Ovary (tissue), 9 donors: ENCODE results near the gene CBX2. TPM values are rescaled to one million over a fixed set of nuclear protein-coding genes. Genes with fewer than 3 reads are reported as not detected.

Experiments
- DNase-seq, 5 donors: peaks; one replicate each; pipeline ENCODE4 v3.0.0-alpha.2; 2019 to 2020
- H3K27ac ChIP-seq, 2 donors: fragments of 200-600 bp; one replicate each; pipeline versions ENCODE4 v1.5.1 to v1.8.0; 2019 to 2022
- H3K27me3 ChIP-seq: fragments of 200-600 bp; one replicate; pipeline ENCODE4 v1.8.0; 2022
- H3K36me3 ChIP-seq: fragments of 200-600 bp; sonication (generic); one replicate; pipeline ENCODE4 v1.5.1; 2019
- H3K4me1 ChIP-seq: one replicate; pipeline ENCODE4 v1.8.1; 2013; ENCODE audit warnings: mild to moderate bottlenecking, moderate library complexity; ENCODE audit not compliant: insufficient read depth
- H3K4me3 ChIP-seq: fragments of 200-600 bp; sonication (generic); one replicate; pipeline ENCODE4 v1.5.1; 2017
- H3K9me3 ChIP-seq, 2 donors: fragments of 200-600 bp in 1 of 2; sonication (generic) in 1 of 2; one replicate each; pipeline versions ENCODE4 v1.5.1 to v1.8.1; 2013 to 2019; ENCODE audit warnings: mild to moderate bottlenecking in 1 of 2, moderate library complexity in 1 of 2
- CTCF ChIP-seq, 3 donors: fragments of 450-650 bp in 2 of 3; fragments of 200-600 bp in 1 of 3; IDR thresholded peaks; one replicate each; pipeline versions ENCODE4 v1.5.1 to v1.8.0; 2016 to 2022; ENCODE audit warnings: antibody characterized with exemption in 3 of 3, mild to moderate bottlenecking in 1 of 3
- EP300 ChIP-seq: sonication (generic); formaldehyde crosslinking; IDR thresholded peaks from one replicate; pipeline ENCODE4 v1.6.1; 2017; ENCODE audit warnings: antibody characterized with exemption
- POLR2A ChIP-seq: fragments of 450-650 bp; IDR thresholded peaks from one replicate; pipeline ENCODE4 v1.6.1; 2017; ENCODE audit warnings: antibody characterized with exemption, mild to moderate bottlenecking, moderate library complexity
- WGBS, 3 donors: extraction: QIAGEN DNeasy Blood & Tissue Kit in 1 of 3; methylation state at CpG; one replicate each; pipeline versions ENCODE4 v1.1.5 to v1.1.7; 2013 to 2017; 5-methylcytosine and 5-hydroxymethylcytosine counted together
- intact Hi-C, 4 donors: fragments of 100-400 bp; cut with DNase I; formaldehyde crosslinking; loops; one replicate each; pipeline versions ENCODE4 v1.11.0 to v1.15.1; 2022 to 2023
- polyA plus RNA-seq, 2 donors: library from polyadenylated mRNA; stranded (reverse); fragments of 200-250 nt in 1 of 2; fragments of 350-450 nt in 1 of 2; fragmentation: Illumina TruSeq in 1 of 2; extraction: RNeasy Lipid Tissue Mini Kit (QIAGEN cat#74804) in 1 of 2; gene quantifications; one replicate each; pipeline ENCODE4 v1.2.3, GENCODE V29; 2013 to 2014
- total RNA-seq, 7 donors: library from RNA; depleted of rRNA in 2 of 7; stranded (reverse); fragments of >200 nt in 2 of 7; fragmentation: NEBNext Ultra II Directional in 3 of 7; extraction: Animal tissue kit (Norgen Biotek cat#: 25700) in 3 of 7; gene quantifications; one replicate each; pipeline versions ENCODE4 v1.1.0 to v1.2.4, GENCODE V29; 2016 to 2023
- donor health status: DM: no; HTN: no; CAD: no; lungs with moderate emphysema.
- donor health status: DM: no; HTN: no; CAD: no.
- donor health status: Bipolar disorder and iron deficiency.
- donor health status: DM: yes; HTN: yes; CAD: no.
- donor health status: DM: no; HTN: no; CAD: no.
- donor health status: DM: yes; HTN: yes; CAD: no.

The CBX2 gene
- total and polyA plus RNA-seq, 9 donors = 0.92 to 5.7 (median 4.7) TPM

- H3K36me3 ChIP-seq = no peaks in the 10 kb centered on the region
- intact Hi-C loops = loop anchor here in 2 of 4 donors (2.0 to 10.0 kb wide), 3 partner anchors 14 to 46 kb away; no protein-coding TSS in a partner anchor
- DNase-seq = no peak
- H3K9me3 ChIP-seq = no peaks in the 10 kb centered on the region
- peaks cover 14% of the 10 kb centered on the region for H3K4me1 ChIP-seq
- TF ChIP-seq POLR2A (no peak), EP300 (no peak), CTCF (IDR thresholded peaks at IDR 0.05) (no peak)
- H3K27ac ChIP-seq = no peak overlapping the region
- peaks cover 36% of the 10 kb centered on the region for H3K27me3 ChIP-seq
- 3 to 4% (median 4%) methylated on average over 23 of the region's 23 CpGs for WGBS, 3 donors
- H3K4me3 ChIP-seq = no peak overlapping the region
These were observed 21.2 kb downstream of the CBX2 start for GRCh38 chr17:79799174-79799537.

DNA sequence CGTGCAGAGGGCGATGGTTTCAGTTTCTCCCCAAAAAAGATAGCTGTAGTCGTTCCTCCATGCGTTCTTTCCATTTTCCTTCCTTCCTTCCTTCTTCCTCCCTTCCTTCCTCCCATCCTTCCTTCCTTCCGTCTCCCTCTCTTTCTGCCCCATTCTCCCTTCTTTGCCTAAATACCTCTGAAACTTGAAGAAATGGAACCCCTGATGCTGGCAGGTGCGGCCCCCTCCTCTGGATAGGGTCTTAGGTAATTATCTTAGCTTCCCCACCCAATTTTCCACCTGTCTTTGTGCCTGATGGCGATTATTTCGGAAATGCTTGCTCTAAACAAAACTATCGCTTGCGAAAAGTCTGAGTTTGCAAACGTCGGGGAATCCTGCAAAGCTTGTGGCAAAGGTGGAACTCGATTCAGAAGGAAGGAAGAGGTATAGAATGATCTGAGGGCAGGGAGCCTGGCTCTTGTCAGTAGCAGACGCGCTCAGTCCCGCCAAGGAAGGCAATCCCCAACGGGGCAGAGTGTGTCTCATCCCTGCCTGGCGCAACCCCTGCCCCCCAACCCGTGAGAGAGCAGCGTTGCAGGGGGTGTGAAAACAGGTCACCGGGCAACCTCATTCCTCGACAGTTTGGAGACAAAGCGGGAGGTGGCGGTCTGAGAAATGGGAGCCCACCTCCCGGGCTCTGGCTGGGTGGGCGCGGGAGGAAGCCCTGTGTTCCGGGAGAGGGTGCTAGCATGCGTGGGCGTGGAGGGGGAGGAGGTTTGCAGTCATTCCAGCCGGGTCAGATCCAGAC lies 21.8 kb downstream of the CBX2 start:
- no peaks in the 10 kb centered on the region for H3K36me3 ChIP-seq
- WGBS, 3 donors = 6 to 8% (median 6%) methylated on average over 31 of the region's 31 CpGs
- TF ChIP-seq CTCF (IDR thresholded peaks at IDR 0.05) (no peak), EP300 (no peak), POLR2A (no peak)
- H3K4me1 ChIP-seq = peaks cover 14% of the 10 kb centered on the region
- H3K27me3 ChIP-seq = peaks cover 38% of the 10 kb centered on the region
- intact Hi-C loops = loop anchor here in 2 of 4 donors (2.0 to 10.0 kb wide), 3 partner anchors 13 to 45 kb away; no protein-coding TSS in a partner anchor
- H3K4me3 ChIP-seq = no peak overlapping the region
- DNase-seq = no peak
- H3K9me3 ChIP-seq = no peaks in the 10 kb centered on the region
- no peak overlapping the region for H3K27ac ChIP-seq

GRCh38 chr17:79800325-79801155 lies 22.6 kb downstream of the CBX2 start:
- Histone ChIP-seq H3K4me1 (peaks cover 14% of the 10 kb centered on the region), H3K4me3 (no peak overlapping the region), H3K27me3 (peaks cover 38% of the 10 kb centered on the region), H3K9me3 (no peaks in the 10 kb centered on the region), H3K27ac (no peak overlapping the region), H3K36me3 (no peaks in the 10 kb centered on the region)
- WGBS, 3 donors = 1 to 3% (median 2%) methylated on average over 44 of the region's 44 CpGs
- TF ChIP-seq EP300 (no peak), POLR2A (no peak), CTCF (IDR thresholded peaks at IDR 0.05) (no peak)
- intact Hi-C loops = no loop called here
- no peak for DNase-seq

DNA sequence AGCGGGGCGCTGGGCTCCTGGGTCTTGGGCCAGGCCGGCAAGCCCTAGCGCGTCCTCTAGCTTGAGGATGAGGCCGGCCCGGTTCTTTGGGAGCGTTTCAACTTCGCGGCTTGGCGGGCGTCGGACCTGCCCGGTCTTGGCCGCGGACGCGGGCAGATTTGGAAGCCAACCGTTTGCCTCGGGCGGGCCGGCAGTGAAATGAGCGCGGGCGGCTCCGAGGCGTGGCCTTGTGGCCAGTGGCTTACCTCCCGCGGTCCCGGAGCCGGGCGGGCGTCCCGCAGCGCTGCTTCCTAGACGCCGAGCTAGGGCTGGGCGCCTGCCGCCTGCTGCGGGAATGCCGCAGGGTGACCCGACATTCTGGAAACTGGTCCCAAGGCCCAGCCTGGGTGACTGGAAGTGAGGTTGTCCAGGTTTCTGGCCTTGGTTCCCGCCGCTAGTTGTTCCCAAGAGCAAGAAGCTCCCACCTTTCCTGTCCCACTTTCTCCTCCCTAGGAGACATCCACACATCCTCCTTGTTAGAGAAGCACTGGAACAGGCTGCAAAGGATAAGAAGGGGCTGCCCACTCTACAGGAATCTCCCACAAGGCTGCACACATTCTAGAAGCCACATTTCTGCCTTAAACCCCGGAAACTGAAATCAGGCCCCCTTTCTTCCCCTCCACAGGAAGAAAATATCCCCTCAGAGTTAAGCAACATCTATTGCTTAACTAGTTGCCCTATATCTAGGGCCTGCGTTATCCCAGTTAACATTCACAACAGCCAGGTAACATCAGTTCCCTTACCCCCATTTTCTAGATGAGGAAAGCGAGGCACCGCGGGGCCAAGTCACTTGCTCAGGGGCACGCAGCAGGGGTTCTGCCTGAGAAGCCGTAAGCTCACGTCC lies 23.4 kb downstream of the CBX2 start:
- Histone ChIP-seq H3K27ac (no peak overlapping the region), H3K27me3 (peaks cover 38% of the 10 kb centered on the region), H3K9me3 (no peaks in the 10 kb centered on the region), H3K4me3 (no peak overlapping the region), H3K36me3 (no peaks in the 10 kb centered on the region), H3K4me1 (peaks cover 9% of the 10 kb centered on the region)
- intact Hi-C loops = no loop called here
- TF ChIP-seq CTCF (IDR thresholded peaks at IDR 0.05) (no peak), POLR2A (no peak), EP300 (no peak)
- WGBS, 3 donors = 3 to 7% (median 7%) methylated on average over 30 to 52 of the region's 52 CpGs
- DNase-seq = no peak
